Measurements from ENCODE around the gene PIK3R6. TPM values are rescaled to one million over a fixed set of nuclear protein-coding genes. Genes with fewer than 3 reads are reported as not detected.
"Not testable (repeated sequence)": the region's sequence is repeated elsewhere in the genome, so short reads cannot be mapped to it uniquely, and the experiment has no call there.

Gene PIK3R6
- total and polyA plus RNA-seq, 2 of the 13 experiments (the other 11 are each of a cell fraction or from before 2014, with no cell fraction given): not detected

DNA sequence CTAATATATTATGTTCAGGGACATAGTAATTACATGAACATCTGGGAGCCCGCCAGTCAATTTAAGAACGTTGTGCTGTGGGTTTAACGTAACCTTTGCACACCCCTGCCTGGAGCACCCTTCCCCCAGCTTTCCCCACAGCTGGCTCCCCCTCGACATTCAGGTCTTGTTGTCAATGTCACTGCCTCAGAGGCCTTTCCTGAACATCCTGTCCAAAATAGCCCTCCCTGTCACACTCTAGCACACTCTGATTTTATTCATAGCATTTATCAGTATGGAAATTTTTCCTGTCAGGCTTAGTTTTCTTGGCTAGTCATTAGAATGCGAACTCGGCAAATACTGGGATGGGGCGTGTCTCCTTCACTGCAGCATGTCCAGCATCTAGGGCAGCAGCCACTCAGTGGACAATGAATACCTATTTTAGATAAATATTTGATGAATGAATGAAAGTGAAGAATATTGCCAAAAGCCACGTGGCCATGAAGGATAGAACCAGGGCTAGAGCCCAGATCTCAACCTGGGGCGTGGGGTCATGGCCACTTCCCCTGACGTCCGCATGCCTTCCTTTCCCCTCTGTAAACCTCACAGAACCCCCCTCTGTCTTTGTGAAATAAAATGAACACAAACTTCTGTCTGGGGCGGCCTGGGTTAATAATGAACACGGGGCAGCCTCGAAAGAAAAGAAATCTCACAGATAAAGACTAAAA lies 10.5 kb downstream of the PIK3R6 start (continued):
- TF ChIP-seq ZNF639 (CRISPR knock-in tag; conservative IDR thresholded peaks at IDR 0.05) (no peak), NR2F2 (IDR thresholded peaks at IDR 0.05; ENCODE audit: borderline replicate concordance, low read depth) (no peak), IKZF1 (IDR thresholded peaks at IDR 0.05) (no peak), KMT2B (CRISPR knock-in tag; IDR thresholded peaks at IDR 0.05) (no peak)

- BruUV-seq (replicated peaks); POLR2A ChIA-PET; CTCF ChIA-PET (ENCODE audit: low intra/inter-chr PET ratio, low total read pairs); H3K36me3 ChIP-seq (replicated peaks in 1 of 2; ENCODE audit: control insufficient read depth in 1 of 2, insufficient read depth in 2 of 2, low read length in 2 of 2); intact Hi-C loops (cut with micrococcal nuclease; ENCODE audit: unreplicated experiment); H3K4me2 ChIP-seq (ENCODE audit: low read depth, low read length); ATAC-seq; DNase-seq (ENCODE audit: low spot score); FAIRE-seq; H3K9me3 ChIP-seq (ENCODE audit: low read length); H2AFZ ChIP-seq (ENCODE audit: low read length); H3K79me2 ChIP-seq (ENCODE audit: insufficient read depth, low read length); in situ Hi-C loops (cut with HindIII; ENCODE audit: extremely low pct_ligation_motif_present, low pct_unique_long_range_greater_than_20kb); H3K4me3 ChIP-seq (replicated peaks in 1 of 3; ENCODE audit: insufficient read depth in 1 of 3, low read depth in 2 of 3, low read length in 3 of 3); H3K9ac ChIP-seq (ENCODE audit: insufficient read depth, low read depth, low read length); H3K27me3 ChIP-seq (ENCODE audit: control insufficient read depth in 1 of 2, insufficient read depth in 2 of 2, low read length in 2 of 2); H3K27ac ChIP-seq (ENCODE audit: extremely low read length, insufficient read depth, low read length); H4K20me1 ChIP-seq (ENCODE audit: insufficient read depth, low read length): not testable (repeated sequence)
- WGBS (ENCODE audit: low lambda C conversion rate): 40% methylated on average over 6 of the region's 6 CpGs
- H3K4me1 ChIP-seq (ENCODE audit: insufficient read depth, low read length): peaks cover 32% of the 10 kb centered on the region
These were observed 11.3 kb downstream of the PIK3R6 start for GRCh38 chr17:8856205-8856603.

Measured in HepG2 (cell line).